SU-DHL-6 (cell line): ENCODE data around the gene ADARB2.

Experiments
- EZH2phosphoT487 ChIP-seq: fragments of 200-600 bp; sonication (generic), shearing (Covaris generic); conservative IDR thresholded peaks from 2 replicates; pipeline ENCODE4 v1.6.1; 2018; ENCODE audit warnings: mild to moderate bottlenecking, antibody characterized with exemption, low read length, moderate library complexity, mixed read lengths
- TF ChIP-seq, protein P1 (sequence below): fragments of 200-600 bp; sonication (generic); IDR thresholded peaks from one replicate; pipeline ENCODE4 v1.5.1; 2017; ENCODE audit warnings: antibody characterized with exemption, mild to moderate bottlenecking, low read length, moderate library complexity; ENCODE audit not compliant: insufficient read depth, poor library complexity, severe bottlenecking

- TF ChIP-seq, protein P1, sequence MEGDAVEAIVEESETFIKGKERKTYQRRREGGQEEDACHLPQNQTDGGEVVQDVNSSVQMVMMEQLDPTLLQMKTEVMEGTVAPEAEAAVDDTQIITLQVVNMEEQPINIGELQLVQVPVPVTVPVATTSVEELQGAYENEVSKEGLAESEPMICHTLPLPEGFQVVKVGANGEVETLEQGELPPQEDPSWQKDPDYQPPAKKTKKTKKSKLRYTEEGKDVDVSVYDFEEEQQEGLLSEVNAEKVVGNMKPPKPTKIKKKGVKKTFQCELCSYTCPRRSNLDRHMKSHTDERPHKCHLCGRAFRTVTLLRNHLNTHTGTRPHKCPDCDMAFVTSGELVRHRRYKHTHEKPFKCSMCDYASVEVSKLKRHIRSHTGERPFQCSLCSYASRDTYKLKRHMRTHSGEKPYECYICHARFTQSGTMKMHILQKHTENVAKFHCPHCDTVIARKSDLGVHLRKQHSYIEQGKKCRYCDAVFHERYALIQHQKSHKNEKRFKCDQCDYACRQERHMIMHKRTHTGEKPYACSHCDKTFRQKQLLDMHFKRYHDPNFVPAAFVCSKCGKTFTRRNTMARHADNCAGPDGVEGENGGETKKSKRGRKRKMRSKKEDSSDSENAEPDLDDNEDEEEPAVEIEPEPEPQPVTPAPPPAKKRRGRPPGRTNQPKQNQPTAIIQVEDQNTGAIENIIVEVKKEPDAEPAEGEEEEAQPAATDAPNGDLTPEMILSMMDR, result no peak
- no peak for TF ChIP-seq EZH2phosphoT487
Observed at GRCh38 chr10:1331560-1331959, 405.8 kb downstream of the ADARB2 start.
